GM12872 (cell line): Measurements from ENCODE around the gene HLA-DMA.

Experiments
- TF ChIP-seq, protein P1 (sequence below): IDR thresholded peaks from 3 replicates; pipeline ENCODE4 v1.5.1; 2011; ENCODE audit warnings: low read depth, mild to moderate bottlenecking, low read length, moderate library complexity; ENCODE audit not compliant: insufficient read depth

Gene HLA-DMA

DNA sequence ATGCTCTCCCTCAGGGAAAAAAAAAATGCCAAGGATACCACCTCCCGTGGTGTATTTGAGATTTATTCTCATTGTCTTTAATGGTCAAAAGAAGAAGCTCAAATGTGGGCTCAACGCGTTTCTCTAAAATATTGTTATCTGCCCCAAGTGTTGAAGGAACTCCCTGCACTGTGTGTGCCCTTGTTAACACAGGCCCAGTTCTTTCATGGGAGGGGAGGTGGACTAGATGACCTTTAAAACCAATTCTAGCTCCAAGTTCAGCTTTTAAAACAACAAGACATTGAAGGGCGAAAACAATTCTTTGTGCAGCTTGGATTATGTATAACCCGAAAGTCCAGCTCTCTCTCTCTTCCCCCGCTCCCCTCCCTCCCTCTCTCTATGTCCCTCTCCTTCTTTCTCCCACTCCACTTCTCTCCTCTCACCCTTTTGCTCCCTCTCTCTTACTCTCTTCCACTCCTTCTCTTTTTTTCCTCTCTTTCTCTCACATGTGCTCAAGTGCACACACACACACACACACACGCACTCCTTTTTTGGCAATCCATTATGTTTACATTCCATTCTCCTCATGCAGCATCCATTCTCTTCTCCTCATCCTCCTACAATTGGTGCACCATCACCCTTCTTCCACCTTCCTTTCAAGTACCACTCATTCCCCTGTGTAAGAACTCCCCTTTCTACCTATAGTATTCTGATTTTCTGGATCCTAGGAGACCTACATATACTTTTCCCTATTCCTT is 20.6 kb downstream of the HLA-DMA start:
- TF ChIP-seq, protein P1, sequence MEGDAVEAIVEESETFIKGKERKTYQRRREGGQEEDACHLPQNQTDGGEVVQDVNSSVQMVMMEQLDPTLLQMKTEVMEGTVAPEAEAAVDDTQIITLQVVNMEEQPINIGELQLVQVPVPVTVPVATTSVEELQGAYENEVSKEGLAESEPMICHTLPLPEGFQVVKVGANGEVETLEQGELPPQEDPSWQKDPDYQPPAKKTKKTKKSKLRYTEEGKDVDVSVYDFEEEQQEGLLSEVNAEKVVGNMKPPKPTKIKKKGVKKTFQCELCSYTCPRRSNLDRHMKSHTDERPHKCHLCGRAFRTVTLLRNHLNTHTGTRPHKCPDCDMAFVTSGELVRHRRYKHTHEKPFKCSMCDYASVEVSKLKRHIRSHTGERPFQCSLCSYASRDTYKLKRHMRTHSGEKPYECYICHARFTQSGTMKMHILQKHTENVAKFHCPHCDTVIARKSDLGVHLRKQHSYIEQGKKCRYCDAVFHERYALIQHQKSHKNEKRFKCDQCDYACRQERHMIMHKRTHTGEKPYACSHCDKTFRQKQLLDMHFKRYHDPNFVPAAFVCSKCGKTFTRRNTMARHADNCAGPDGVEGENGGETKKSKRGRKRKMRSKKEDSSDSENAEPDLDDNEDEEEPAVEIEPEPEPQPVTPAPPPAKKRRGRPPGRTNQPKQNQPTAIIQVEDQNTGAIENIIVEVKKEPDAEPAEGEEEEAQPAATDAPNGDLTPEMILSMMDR, result no peak

DNA sequence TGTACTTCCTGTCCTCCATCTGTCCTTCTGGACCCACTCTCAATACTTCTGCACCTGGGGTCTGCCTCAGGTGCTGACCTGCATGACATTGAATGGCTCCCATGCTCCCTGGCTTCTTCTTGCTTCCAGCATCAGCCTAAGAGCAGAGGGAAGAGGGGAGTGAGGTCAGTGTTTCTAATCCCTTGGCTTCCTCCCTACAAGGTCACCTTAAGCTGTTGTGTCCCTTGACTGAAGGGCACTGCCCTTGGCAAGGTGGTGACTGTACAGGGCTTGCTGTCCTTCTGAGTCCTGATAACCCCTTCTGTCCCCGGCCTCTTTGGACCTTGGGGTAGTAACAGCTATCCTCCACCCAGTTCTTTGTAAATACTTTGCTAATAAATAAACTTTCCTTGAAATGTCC is 21.7 kb downstream of the HLA-DMA start:
- TF ChIP-seq, protein P1, result no peak

DNA sequence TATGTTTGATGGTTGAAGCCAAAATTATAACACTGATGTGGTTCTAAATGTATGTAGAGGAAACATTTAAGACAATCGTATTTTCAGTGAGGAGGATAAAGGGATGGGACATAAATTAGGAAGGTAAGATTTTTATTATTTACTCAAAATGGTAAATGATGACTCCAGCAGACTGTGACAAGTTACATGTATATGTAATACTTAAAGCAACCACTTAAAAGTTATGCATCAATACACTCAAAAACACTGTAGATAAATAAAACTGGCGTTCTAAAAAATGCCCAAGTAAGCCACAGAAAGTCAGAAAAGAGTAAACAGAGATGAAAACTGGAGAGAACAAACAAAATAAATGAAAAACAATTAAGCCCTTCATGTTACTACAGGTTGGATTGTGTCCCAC is 30.8 kb downstream of the HLA-DMA start:
- TF ChIP-seq, protein P1, result no peak

DNA sequence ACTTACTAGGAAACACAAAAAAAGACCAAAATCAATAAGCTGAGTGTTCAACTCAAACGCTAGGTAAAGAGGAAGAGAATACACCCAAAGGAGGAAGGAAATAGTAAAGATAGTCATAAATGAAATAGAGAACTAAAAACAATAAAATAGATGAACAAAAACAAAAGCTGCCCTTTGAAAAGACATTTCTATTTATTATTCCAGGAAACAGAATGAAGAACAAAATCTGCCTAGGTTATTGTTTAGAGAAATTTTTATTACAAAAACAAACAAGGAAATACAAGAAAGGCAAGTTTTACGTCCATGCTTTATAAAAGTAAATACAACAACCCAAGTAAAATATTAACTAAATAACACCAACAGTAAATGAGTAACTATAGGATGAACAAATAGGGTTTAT is 32.2 kb downstream of the HLA-DMA start:
- TF ChIP-seq, protein P1, result no peak

DNA sequence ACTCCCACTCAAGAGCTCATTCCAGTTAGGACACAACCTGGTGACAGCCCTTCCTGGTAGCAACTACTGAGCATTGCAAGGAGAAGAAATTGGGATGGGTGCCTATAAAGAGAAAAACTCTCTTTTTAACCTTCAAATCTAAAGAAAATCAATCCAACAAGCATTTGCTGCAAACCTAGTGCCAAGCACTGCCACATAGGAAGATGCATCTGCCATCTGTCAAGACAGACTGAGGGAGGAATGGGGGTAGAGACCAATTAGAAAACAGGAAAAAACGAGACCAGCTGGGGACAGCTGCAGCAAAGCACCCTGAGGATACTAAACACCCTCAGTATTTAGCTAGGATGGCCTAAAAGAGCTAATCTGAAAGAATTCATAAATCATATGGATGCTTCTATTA is 39.9 kb downstream of the HLA-DMA start:
- TF ChIP-seq, protein P1, result no peak

DNA sequence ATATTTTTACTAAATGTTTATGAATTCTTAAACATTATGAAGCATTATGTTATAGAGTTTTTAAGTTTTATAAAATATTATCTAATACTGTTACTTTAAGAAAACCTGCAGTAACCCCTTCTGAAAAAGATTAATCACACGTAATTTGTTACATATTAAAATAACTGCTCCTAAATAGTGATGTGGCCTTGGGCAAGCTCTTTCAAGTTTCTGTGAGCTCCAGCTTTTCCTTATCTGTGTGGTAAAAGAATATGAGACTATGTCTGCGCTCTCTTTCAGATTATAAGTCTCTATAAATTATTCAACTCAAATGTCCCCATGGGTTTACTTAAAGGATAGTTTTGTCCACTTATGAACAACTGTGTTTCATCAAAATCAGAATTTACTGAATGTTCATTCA is 44.0 kb downstream of the HLA-DMA start:
- TF ChIP-seq, protein P1, result no peak

DNA sequence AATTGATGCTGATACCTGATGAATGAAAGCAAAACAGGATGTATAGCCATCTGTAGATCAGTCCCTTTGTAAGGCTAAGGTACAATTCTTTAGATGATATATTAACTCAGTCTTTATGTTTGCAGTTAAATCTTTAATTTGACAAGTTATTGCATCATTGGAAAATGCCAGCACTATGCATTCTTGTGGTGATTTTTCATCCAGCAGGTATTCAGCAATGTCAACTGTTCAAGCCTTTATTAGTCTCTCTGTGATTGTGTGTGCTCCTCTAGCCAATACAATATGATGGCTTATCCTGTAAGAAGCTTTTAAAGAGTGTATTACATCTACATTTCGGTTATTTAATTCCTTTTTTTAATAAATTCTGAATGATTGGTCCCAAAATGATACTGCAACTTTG is 46.4 kb downstream of the HLA-DMA start:
- TF ChIP-seq, protein P1, result no peak
